Right lobe of liver (tissue), 6 donors: ENCODE measurements around the gene ANKRD11. TPM values are rescaled to one million over a fixed set of nuclear protein-coding genes. Genes with fewer than 3 reads are reported as not detected.

ENCODE experiments used
- ATAC-seq, 4 donors: fragments of 200-7000 bp; cut with Tn5 transposase; one replicate each; pipeline ENCODE4 v1.9.1; 2020; ENCODE audit warnings: mild to moderate bottlenecking in 4 of 4, moderate library complexity in 4 of 4
- DNase-seq, 3 donors: peaks; one replicate each; pipeline ENCODE4 v3.0.0-alpha.2; 2020
- H3K27ac ChIP-seq, 3 donors: fragments of 200-600 bp; one replicate each; pipeline ENCODE4 v1.8.0; 2022
- H3K27me3 ChIP-seq, 2 donors: fragments of 200-600 bp; one replicate each; pipeline ENCODE4 v1.8.0; 2022
- H3K36me3 ChIP-seq, 4 donors: fragments of 200-600 bp; sonication (generic) in 1 of 4; one replicate each; pipeline versions ENCODE4 v1.5.1 to v1.8.0; 2017 to 2022; ENCODE audit warnings: control low read depth in 1 of 4
- H3K4me1 ChIP-seq, 4 donors: fragments of 200-600 bp; sonication (generic) in 1 of 4; one replicate each; pipeline versions ENCODE4 v1.5.1 to v1.8.0; 2017 to 2022; ENCODE audit warnings: control low read depth in 1 of 4
- H3K4me3 ChIP-seq, 3 donors: fragments of 200-600 bp; one replicate each; pipeline ENCODE4 v1.8.0; 2022
- H3K9me3 ChIP-seq, 4 donors: fragments of 200-600 bp; sonication (generic) in 1 of 4; one replicate each; pipeline versions ENCODE4 v1.5.1 to v1.8.0; 2017 to 2022; ENCODE audit warnings: control low read depth in 1 of 4
- CTCF ChIP-seq, 4 donors: fragments of 200-600 bp in 3 of 4; fragments of 450-650 bp in 1 of 4; IDR thresholded peaks; one replicate each; pipeline versions ENCODE4 v1.5.1 to v1.8.0; 2016 to 2022; ENCODE audit warnings: antibody characterized with exemption in 4 of 4, mild to moderate bottlenecking in 2 of 4
- POLR2A ChIP-seq: fragments of 450-650 bp; IDR thresholded peaks from one replicate; pipeline ENCODE4 v1.6.1; 2017; ENCODE audit warnings: antibody characterized with exemption, mild to moderate bottlenecking
- WGBS: methylation state at CpG from one replicate; pipeline ENCODE4 v1.1.6; 2018; ENCODE audit warnings: low coverage, low lambda C conversion rate; ENCODE audit not compliant: insufficient coverage; ENCODE audit errors: missing lambda C conversion rate; 5-methylcytosine and 5-hydroxymethylcytosine counted together
- intact Hi-C, 2 donors: fragments of 100-400 bp; cut with DNase I; formaldehyde crosslinking; loops; one replicate each; pipeline versions ENCODE4 v1.11.2 to v1.14.1; 2022
- total RNA-seq, 6 experiments: library from RNA; depleted of rRNA in 2 of 6; stranded (reverse); fragments of >200 nt in 2 of 6; fragmentation: NEBNext Ultra II Directional in 3 of 6; extraction: Animal tissue kit (Norgen Biotek cat#: 25700) in 3 of 6; gene quantifications; one replicate each; pipeline versions ENCODE4 v1.1.0 to v1.2.4, GENCODE V29; 2016 to 2023
- donor health status: DM: no; HTN: yes; CAD: no.
- donor health status: DM: no; HTN: no; CAD: no.
- donor health status: DM: no; HTN: no; CAD: no.
- donor health status: DM: no; HTN: yes; CAD: no.
- donor health status: DM: no; HTN: yes; CAD: no.

The ANKRD11 gene
- total RNA-seq, 6 experiments from 2014 or later = 26.2 to 65.8 (median 41.6) TPM

- Histone ChIP-seq H3K9me3 (no peaks in the 10 kb centered on the region), H3K4me1 (peaks cover 4 to 52% (median 22%) of the 10 kb centered on the region in 4 donors), H3K36me3 (no peaks in the 10 kb centered on the region), H3K27ac (no peak overlapping the region), H3K27me3 (no peaks in the 10 kb centered on the region), H3K4me3 (no peak overlapping the region)
- ATAC-seq (peak in 1 of 4 donors; percentile 10), DNase-seq (no peak)
- no peak for TF ChIP-seq POLR2A
- TF ChIP-seq CTCF (IDR thresholded peaks at IDR 0.05) = no peak
- intact Hi-C loops = no loop called here
- 57% methylated on average over 12 of the region's 15 CpGs for whole genome bisulfite sequencing
Measured at GRCh38 chr16:89446136-89446974, 44.0 kb downstream of the ANKRD11 start.

GRCh38 chr16:89445166-89445565, 45.2 kb downstream of the ANKRD11 start:
- H3K36me3 ChIP-seq = no peaks in the 10 kb centered on the region
- TF ChIP-seq CTCF (IDR thresholded peaks at IDR 0.05) (no peak), POLR2A (no peak)
- no peak overlapping the region for H3K4me3 ChIP-seq
- ATAC-seq = no peak
- H3K9me3 ChIP-seq = no peaks in the 10 kb centered on the region
- DNase-seq = no peak
- H3K27me3 ChIP-seq = no peaks in the 10 kb centered on the region
- 43% methylated on average over 3 of the region's 5 CpGs for WGBS
- no peak overlapping the region for H3K27ac ChIP-seq
- intact Hi-C loops = no loop called here
- peaks cover 4 to 49% (median 22%) of the 10 kb centered on the region in 4 donors for H3K4me1 ChIP-seq

GRCh38 chr16:89444728-89445127, 45.6 kb downstream of the ANKRD11 start:
- H3K36me3 ChIP-seq = no peaks in the 10 kb centered on the region
- peak in 1 of 4 donors; percentile 11 for ATAC-seq
- no peak for TF ChIP-seq POLR2A
- no peak for TF ChIP-seq CTCF (IDR thresholded peaks at IDR 0.05)
- intact Hi-C loops = no loop called here
- no peak overlapping the region for H3K4me3 ChIP-seq
- no peak overlapping the region for H3K27ac ChIP-seq
- 11% methylated on average over 2 of the region's 3 CpGs for WGBS
- DNase-seq = no peak
- H3K27me3 ChIP-seq = no peaks in the 10 kb centered on the region
- H3K9me3 ChIP-seq = no peaks in the 10 kb centered on the region
- H3K4me1 ChIP-seq = peaks cover 4 to 45% (median 22%) of the 10 kb centered on the region in 4 donors

GRCh38 chr16:89444151-89444723, 46.1 kb downstream of the ANKRD11 start:
- WGBS = 6% methylated on average over 4 of the region's 8 CpGs
- no peak overlapping the region for H3K4me3 ChIP-seq
- intact Hi-C loops = no loop called here
- peaks cover 4 to 45% (median 22%) of the 10 kb centered on the region in 4 donors for H3K4me1 ChIP-seq
- no peaks in the 10 kb centered on the region for H3K9me3 ChIP-seq
- no peaks in the 10 kb centered on the region for H3K27me3 ChIP-seq
- no peak for DNase-seq
- no peak overlapping the region for H3K27ac ChIP-seq
- TF ChIP-seq POLR2A (no peak), CTCF (IDR thresholded peaks at IDR 0.05) (no peak)
- ATAC-seq = peak in 2 of 4 donors; percentile 2 to 15
- no peaks in the 10 kb centered on the region for H3K36me3 ChIP-seq
